Loucy (cell line): ENCODE measurements around the gene FBXL2.

ENCODE experiments used
- CTCF ChIP-seq: fragments of 200-600 bp; sonication (generic); conservative IDR thresholded peaks from 2 replicates; pipeline ENCODE4 v1.5.1; 2014; ENCODE audit warnings: mild to moderate bottlenecking, antibody characterized with exemption, low read length
- EZH2phosphoT487 ChIP-seq: fragments of 200-600 bp; IDR thresholded peaks from 2 replicates; pipeline ENCODE4 v1.6.1; 2018; ENCODE audit warnings: antibody characterized with exemption, mild to moderate bottlenecking, moderate library complexity, borderline replicate concordance

DNA sequence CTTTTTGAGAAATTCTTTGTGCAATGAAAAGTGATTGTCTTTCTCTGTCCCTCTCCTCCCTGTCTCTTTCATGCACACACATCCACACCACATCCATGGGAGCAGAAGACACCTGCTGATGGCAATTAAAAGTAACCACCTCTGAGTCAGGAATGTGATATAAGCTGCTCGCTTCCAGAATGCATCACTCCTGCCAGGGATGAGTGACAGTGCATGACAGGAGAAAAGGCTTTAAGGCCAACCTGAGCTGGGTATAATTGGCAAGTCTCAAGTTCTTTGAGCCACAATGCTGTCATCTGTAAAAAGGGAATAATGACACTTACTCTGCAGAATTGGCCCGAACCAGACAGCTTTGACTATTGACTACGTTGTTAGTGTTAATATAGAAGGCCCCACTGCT lies 103.4 kb downstream of the FBXL2 start:
- no peak for TF ChIP-seq CTCF
- no peak for TF ChIP-seq EZH2phosphoT487
